IPS-20b (cell line): ENCODE results near the gene CC2D1A.
A peak's percentile ranks its signal among the peaks of the same experiment; 100 is the strongest.
"Not testable (repeated sequence)": the region's sequence is repeated elsewhere in the genome, so short reads cannot be mapped to it uniquely, and the experiment has no call there.

Experiments
- H3K27ac ChIP-seq: one replicate; pipeline ENCODE4 v1.5.1; 2013; ENCODE audit warnings: low read length
- H3K27me3 ChIP-seq: 2 replicates; pipeline ENCODE4 v1.6.1; 2013; ENCODE audit warnings: mild to moderate bottlenecking, low read length, inconsistent platforms; ENCODE audit not compliant: insufficient read depth
- H3K36me3 ChIP-seq: 2 replicates; pipeline ENCODE4 v1.6.1; 2013; ENCODE audit warnings: low read depth, mild to moderate bottlenecking, inconsistent platforms, low read length, moderate library complexity; ENCODE audit not compliant: insufficient read depth
- H3K4me1 ChIP-seq: 2 replicates; pipeline ENCODE4 v1.6.1; 2013; ENCODE audit warnings: mild to moderate bottlenecking, control low read depth, inconsistent platforms, low read length, moderate library complexity; ENCODE audit not compliant: insufficient read depth
- H3K4me3 ChIP-seq: 2 replicates; pipeline ENCODE4 v1.5.1; 2013; ENCODE audit warnings: mild to moderate bottlenecking, low read length, inconsistent platforms
- H3K9ac ChIP-seq: 2 replicates; pipeline ENCODE4 v1.6.1; 2013; ENCODE audit warnings: low read depth, mild to moderate bottlenecking, inconsistent platforms, low read length, moderate library complexity
- H3K9me3 ChIP-seq: 2 replicates; pipeline ENCODE4 v1.6.1; 2013; ENCODE audit warnings: mild to moderate bottlenecking, low read depth, low read length, inconsistent platforms; ENCODE audit not compliant: insufficient read depth

The CC2D1A gene

GRCh38 chr19:13968999-13969398 lies 63.0 kb downstream of the CC2D1A start:
- Histone ChIP-seq H3K9ac (no peak overlapping the region), H3K9me3 (no peaks in the 10 kb centered on the region), H3K27me3 (no peaks in the 10 kb centered on the region), H3K36me3 (peaks cover 37% of the 10 kb centered on the region), H3K4me1 (no peaks in the 10 kb centered on the region), H3K4me3 (no peak overlapping the region), H3K27ac (no peak overlapping the region)

GRCh38 chr19:13969897-13970296 lies 63.9 kb downstream of the CC2D1A start:
- Histone ChIP-seq H3K36me3 (peaks cover 32% of the 10 kb centered on the region), H3K9me3 (no peaks in the 10 kb centered on the region), H3K27me3 (no peaks in the 10 kb centered on the region), H3K9ac (no peak overlapping the region), H3K4me1 (no peaks in the 10 kb centered on the region), H3K27ac (no peak overlapping the region), H3K4me3 (no peak overlapping the region)

- H3K9me3 ChIP-seq, H3K9ac ChIP-seq, H3K4me1 ChIP-seq, H3K27ac ChIP-seq, H3K27me3 ChIP-seq, H3K4me3 ChIP-seq: not testable (repeated sequence)
- peaks cover 25% of the 10 kb centered on the region for H3K36me3 ChIP-seq
Observed at GRCh38 chr19:13971868-13972267, 65.9 kb downstream of the CC2D1A start.

GRCh38 chr19:13972368-13973155 lies 66.6 kb downstream of the CC2D1A start:
- H3K9ac ChIP-seq, result no peak overlapping the region
- no peaks in the 10 kb centered on the region for H3K9me3 ChIP-seq
- no peaks in the 10 kb centered on the region for H3K27me3 ChIP-seq
- no peaks in the 10 kb centered on the region for H3K4me1 ChIP-seq
- H3K36me3 ChIP-seq, result peaks cover 20% of the 10 kb centered on the region
- H3K27ac ChIP-seq, result no peak overlapping the region
- no peak overlapping the region for H3K4me3 ChIP-seq

- not testable (repeated sequence) for H3K27ac ChIP-seq, H3K4me1 ChIP-seq, H3K4me3 ChIP-seq, H3K27me3 ChIP-seq, H3K9me3 ChIP-seq
- peak overlapping the region; percentile 43; the same call in 1 of the 2 replicates for H3K9ac ChIP-seq
- peaks cover 17% of the 10 kb centered on the region for H3K36me3 ChIP-seq
Observed at GRCh38 chr19:13973479-13973878, 67.5 kb downstream of the CC2D1A start.

DNA sequence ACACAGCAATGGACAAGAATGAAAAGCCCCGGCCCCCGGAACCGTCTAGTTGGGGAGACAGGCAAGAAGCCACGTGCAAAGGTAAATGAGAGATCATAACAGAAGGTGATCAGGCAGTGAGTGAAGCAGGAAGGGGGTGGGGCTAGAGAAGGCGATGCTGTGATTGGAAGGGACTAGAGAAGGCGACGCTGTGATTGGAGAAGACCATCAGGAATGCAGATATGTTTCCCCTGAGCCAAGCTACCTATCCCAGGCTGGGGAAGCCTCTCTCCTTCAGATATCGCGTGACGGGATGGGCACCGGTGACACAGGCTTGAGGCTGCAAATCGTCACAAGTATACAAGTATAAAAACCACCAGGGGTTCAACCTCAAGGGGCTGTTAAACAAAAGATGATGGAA lies 68.1 kb downstream of the CC2D1A start:
- Histone ChIP-seq H3K9ac (peak overlapping the region; percentile 43; the same call in 1 of the 2 replicates), H3K27ac (no peak overlapping the region), H3K4me3 (no peak overlapping the region; the same call in 1 of the 2 replicates), H3K27me3 (no peaks in the 10 kb centered on the region), H3K9me3 (no peaks in the 10 kb centered on the region), H3K4me1 (peaks cover 4% of the 10 kb centered on the region; the same call in 1 of the 2 replicates), H3K36me3 (peaks cover 14% of the 10 kb centered on the region)

- Histone ChIP-seq H3K9ac (no peak overlapping the region), H3K4me3 (no peak overlapping the region), H3K27me3 (no peaks in the 10 kb centered on the region), H3K9me3 (no peaks in the 10 kb centered on the region), H3K4me1 (peaks cover 8% of the 10 kb centered on the region; the same call in 1 of the 2 replicates), H3K27ac (no peak overlapping the region), H3K36me3 (0 out of 2 replicates have a peak, but pooled peaks cover 3% of the 10 kb centered on the region)
Observed at GRCh38 chr19:13975870-13976269, 69.9 kb downstream of the CC2D1A start.

- Histone ChIP-seq H3K4me3 (no peak overlapping the region), H3K27me3 (no peaks in the 10 kb centered on the region), H3K9me3 (no peaks in the 10 kb centered on the region), H3K36me3 (0 out of 2 replicates have a peak, but pooled peaks cover 3% of the 10 kb centered on the region), H3K27ac (no peak overlapping the region), H3K4me1 (peaks cover 8% of the 10 kb centered on the region; the same call in 1 of the 2 replicates), H3K9ac (no peak overlapping the region)
Observed at GRCh38 chr19:13976446-13976845, 70.4 kb downstream of the CC2D1A start.

DNA sequence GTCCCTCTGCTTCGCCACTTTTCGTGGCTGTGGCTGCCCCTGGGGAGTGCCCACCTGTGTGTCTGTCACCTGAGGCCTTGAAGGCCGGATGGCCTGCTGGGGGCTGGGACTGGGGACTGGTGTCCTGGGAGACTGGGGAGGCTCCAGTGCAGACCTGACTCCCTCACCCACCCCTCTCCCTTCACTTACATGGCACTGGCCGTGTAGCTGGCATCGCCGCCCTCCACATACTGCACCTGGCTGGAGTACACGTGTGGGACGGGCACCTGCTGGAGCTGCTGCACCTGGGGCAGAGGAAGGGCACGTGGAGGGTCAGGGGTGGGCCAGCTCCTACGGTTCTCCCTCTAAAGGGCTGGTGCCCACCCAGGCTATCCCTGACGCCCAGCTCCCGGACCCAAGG lies 71.8 kb downstream of the CC2D1A start:
- H3K4me1 ChIP-seq, result peaks cover 8% of the 10 kb centered on the region; the same call in 1 of the 2 replicates
- H3K9me3 ChIP-seq, result no peaks in the 10 kb centered on the region
- H3K27me3 ChIP-seq, result no peaks in the 10 kb centered on the region
- H3K4me3 ChIP-seq, result peak overlapping the region; percentile 34; the same call in 1 of the 2 replicates
- H3K36me3 ChIP-seq, result 0 out of 2 replicates have a peak, but pooled peaks cover 3% of the 10 kb centered on the region
- H3K9ac ChIP-seq, result peak overlapping the region; percentile 41; the same call in 1 of the 2 replicates
- peak overlapping the region; percentile 49 for H3K27ac ChIP-seq

- Histone ChIP-seq H3K9me3 (no peaks in the 10 kb centered on the region), H3K27me3 (no peaks in the 10 kb centered on the region), H3K9ac (peak overlapping the region; percentile 74; the same call in 1 of the 2 replicates), H3K4me1 (peaks cover 8% of the 10 kb centered on the region; the same call in 1 of the 2 replicates), H3K4me3 (peak overlapping the region; percentile 62), H3K27ac (peak overlapping the region; percentile 49), H3K36me3 (0 out of 2 replicates have a peak, but pooled peaks cover 3% of the 10 kb centered on the region)
Observed at GRCh38 chr19:13978351-13979243, 72.6 kb downstream of the CC2D1A start.

DNA sequence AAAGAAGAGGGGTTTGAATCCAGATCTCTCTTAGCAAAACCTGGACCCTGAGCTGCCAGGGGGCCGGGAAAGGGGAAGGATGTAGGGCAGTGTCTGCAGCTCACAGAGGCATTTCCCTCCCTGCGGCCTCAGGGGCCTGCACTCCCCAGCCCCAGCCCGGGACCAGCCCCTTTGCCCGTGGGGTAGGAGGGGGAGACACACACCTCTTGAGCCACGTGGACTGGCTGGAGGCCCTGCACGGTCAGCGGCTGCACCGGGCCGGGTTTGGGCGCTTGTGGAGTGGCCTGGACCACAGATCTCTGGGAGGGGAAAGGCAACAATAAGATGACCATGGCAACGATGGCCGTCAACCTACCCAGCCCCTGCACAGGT lies 73.2 kb downstream of the CC2D1A start:
- Histone ChIP-seq H3K27me3 (no peaks in the 10 kb centered on the region), H3K36me3 (0 out of 2 replicates have a peak, but pooled peaks cover 3% of the 10 kb centered on the region), H3K9ac (peak overlapping the region; percentile 74; the same call in 1 of the 2 replicates), H3K4me1 (peaks cover 8% of the 10 kb centered on the region; the same call in 1 of the 2 replicates), H3K4me3 (peak overlapping the region; percentile 62), H3K9me3 (no peaks in the 10 kb centered on the region), H3K27ac (no peak overlapping the region)
